ENCODE measurements around the gene HAGH. TPM values are rescaled to one million over a fixed set of nuclear protein-coding genes. Genes with fewer than 3 reads are reported as not detected.
"Not testable (repeated sequence)": the region's sequence is repeated elsewhere in the genome, so short reads cannot be mapped to it uniquely, and the experiment has no call there.

The HAGH gene
- 13.9 TPM for polyA plus RNA-seq (2012; ENCODE audit: missing spikeins)

DNA sequence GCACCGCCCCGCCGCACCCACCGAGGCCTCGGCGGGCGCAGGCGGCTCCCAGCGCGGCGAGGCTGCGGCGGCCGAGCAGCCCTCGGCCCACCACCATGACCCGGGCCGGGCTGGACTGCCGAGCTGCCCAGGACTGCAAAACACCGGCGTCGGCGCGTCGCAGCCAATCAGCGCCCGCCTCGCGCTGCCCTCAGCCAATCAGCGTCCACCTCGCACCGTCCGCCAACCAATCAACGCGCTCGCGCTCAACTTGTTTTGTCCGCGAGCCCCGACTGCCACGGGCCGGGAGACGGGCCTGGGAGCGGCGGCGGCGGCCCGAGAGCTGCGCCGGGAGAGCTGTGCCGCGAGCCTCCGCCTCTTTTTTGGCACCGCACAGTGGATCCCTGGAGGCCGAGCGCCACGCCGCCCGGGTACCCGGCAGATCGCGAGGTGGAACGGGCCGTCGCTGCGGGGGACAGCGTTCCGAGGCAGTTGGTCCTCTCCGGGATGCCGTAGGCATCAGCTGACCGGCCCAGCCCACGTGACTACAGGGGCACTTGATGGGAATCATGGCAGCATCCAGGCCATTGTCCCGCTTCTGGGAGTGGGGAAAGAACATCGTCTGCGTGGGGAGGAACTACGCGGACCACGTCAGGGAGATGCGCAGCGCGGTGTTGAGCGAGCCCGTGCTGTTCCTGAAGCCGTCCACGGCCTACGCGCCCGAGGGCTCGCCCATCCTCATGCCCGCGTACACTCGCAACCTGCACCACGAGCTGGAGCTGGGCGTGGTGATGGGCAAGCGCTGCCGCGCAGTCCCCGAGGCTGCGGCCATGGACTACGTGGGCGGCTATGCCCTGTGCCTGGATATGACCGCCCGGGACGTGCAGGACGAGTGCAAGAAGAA is at the start of gene HAGH, which contains the start of gene FAHD1:
TSS of gene HAGH (minus strand) at position 135 of the 883 bp plus-strand sequence. CDS start at position 97, 38 bp downstream.
TSS of gene FAHD1 (plus strand) at position 516 of the 883 bp plus-strand sequence. CDS start at position 549, 33 bp downstream.
- FAIRE-seq (peak; percentile 97), DNase-seq (ENCODE audit: insufficient read length) (peak; percentile 98)
- TF ChIP-seq TAF1 (IDR thresholded peaks at IDR 0.05; ENCODE audit: borderline replicate concordance, low read depth, low read length) (peak; percentile 30; the same call in 1 of the 2 replicates), POLR2AphosphoS5 (IDR thresholded peaks at IDR 0.05; ENCODE audit: low read depth, low read length) (peak; percentile 77), POLR2A (IDR thresholded peaks at IDR 0.05; ENCODE audit: low read depth, low read length) (peak; percentile 71; the same call in 1 of the 2 replicates)

DNA sequence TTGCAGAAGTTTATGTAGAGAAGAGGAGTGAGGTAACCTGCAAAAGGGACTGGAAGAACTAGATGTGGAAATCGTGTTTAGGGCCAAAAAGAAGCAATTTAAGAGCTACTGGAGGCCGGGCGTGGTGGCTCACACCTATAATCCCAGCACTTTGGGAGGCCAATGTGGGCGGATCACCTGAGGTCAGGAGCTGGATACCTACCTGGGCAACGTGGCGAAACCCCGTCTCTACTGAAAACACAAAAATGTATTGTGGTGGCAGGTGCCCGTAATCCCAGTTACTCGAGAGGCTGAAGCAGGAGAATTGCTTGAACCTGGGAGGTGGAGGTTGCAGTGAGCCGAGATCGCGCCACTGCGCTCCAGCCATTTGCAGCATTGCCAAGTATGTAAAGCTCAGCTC is 49.4 kb upstream of the HAGH start:
- FAIRE-seq: not testable (repeated sequence)

DNA sequence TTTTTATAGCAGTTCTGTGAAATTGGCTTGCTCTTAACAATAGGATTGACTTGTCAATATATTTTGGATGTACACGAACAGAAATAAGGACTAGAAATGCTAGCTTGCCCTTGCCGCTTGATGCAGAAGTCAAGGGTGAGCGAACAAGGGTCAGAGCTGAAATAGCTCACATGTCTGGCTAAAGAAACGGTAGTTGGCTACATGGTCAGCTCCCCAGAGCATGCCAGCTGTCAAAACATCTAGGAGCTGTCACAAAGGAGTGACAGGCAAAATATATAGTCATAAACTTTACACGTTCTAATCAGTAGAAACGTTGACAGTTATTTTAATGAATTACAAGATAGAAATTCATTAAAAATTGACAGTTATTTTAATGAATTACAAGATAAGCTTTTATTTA is 48.2 kb upstream of the HAGH start:
- FAIRE-seq (peak; percentile 14), DNase-seq (ENCODE audit: insufficient read length) (no peak)
- TF ChIP-seq TAF1 (IDR thresholded peaks at IDR 0.05; ENCODE audit: borderline replicate concordance, low read depth, low read length): no peak
- no peak for TF ChIP-seq POLR2AphosphoS5 (IDR thresholded peaks at IDR 0.05; ENCODE audit: low read depth, low read length)
- TF ChIP-seq POLR2A (IDR thresholded peaks at IDR 0.05; ENCODE audit: low read depth, low read length): no peak

More for the DNA sequence above, 49.4 kb upstream of the HAGH start:
- not testable (repeated sequence) for DNase-seq (ENCODE audit: insufficient read length)

DNA sequence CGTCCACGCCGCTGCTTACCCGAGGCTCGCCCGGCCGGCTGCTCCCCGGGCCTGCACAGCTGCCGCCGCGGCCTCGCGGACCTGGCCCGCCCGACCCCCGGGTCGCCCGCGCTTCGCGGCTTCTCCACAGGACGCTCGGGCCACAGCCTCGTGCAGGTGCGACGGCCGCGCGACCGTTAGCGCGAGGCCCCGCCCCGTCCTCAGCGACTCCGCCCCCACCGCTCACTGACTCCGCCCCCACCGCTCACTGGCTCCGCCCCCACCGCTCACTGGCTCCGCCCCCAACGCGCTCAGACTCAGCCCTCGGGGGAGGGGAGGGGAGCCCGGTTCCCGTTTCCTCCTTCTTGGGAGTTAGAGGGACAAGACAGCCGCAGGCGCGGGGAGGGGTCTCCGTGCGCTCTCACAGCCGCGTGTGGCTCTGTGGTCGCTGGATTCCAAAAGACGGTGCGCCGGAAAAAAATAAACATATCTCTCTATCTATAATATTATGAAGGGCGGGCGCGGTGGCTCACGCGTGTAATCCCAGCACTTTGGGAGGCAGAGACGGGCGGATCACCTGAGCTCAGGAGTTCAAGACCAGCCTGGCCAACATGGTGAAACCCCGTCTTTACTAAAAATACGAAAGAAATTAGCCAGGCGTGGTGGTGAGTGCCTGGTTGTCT is 45.5 kb upstream of the HAGH start, which contains the start of gene MEIOB:
TSS of gene MEIOB (minus strand) at position 191 of the 662 bp plus-strand sequence. CDS start 3,989 bp downstream, outside the sequence.
- DNase-seq (ENCODE audit: insufficient read length) (no peak), FAIRE-seq (no peak)
- TF ChIP-seq POLR2A (IDR thresholded peaks at IDR 0.05; ENCODE audit: low read depth, low read length): no peak
- TF ChIP-seq POLR2AphosphoS5 (IDR thresholded peaks at IDR 0.05; ENCODE audit: low read depth, low read length): no peak
- no peak for TF ChIP-seq TAF1 (IDR thresholded peaks at IDR 0.05; ENCODE audit: borderline replicate concordance, low read depth, low read length)

DNA sequence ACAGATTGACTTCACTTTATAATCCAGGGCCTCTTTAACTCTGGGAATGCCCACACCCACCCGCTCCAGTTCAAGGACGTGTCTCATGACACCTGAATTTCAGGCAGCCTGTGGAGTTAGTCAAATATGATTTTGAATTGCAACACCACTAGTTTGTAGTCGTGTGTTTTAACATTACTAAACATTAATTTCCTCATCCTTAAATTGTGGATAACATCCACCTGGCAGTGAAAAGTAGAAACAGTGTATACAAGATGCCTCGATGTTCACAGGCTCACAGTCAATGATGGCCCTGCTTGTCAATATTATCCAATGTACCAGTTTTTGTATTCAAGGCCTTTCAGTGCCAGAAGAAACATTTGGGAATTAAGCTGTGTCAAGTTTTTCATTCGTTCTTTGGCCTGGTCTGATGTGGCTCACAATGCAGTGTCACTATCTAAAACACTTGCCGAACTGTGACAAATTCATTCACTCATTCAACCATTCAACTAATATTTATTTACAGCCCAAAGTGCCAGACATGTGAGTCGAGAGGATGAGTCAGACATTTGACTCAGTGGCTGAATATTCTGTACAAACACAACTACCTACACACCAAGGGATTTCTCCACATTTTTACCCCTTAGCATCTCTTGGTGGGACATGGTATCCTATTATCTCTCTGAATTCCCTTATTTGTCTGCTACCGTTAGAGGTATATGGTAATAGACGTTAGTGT is 43.9 kb upstream of the HAGH start:
- TF ChIP-seq POLR2AphosphoS5 (IDR thresholded peaks at IDR 0.05; ENCODE audit: low read depth, low read length) (no peak), POLR2A (IDR thresholded peaks at IDR 0.05; ENCODE audit: low read depth, low read length) (no peak), TAF1 (IDR thresholded peaks at IDR 0.05; ENCODE audit: borderline replicate concordance, low read depth, low read length) (no peak)
- FAIRE-seq (no peak), DNase-seq (ENCODE audit: insufficient read length) (no peak)

DNA sequence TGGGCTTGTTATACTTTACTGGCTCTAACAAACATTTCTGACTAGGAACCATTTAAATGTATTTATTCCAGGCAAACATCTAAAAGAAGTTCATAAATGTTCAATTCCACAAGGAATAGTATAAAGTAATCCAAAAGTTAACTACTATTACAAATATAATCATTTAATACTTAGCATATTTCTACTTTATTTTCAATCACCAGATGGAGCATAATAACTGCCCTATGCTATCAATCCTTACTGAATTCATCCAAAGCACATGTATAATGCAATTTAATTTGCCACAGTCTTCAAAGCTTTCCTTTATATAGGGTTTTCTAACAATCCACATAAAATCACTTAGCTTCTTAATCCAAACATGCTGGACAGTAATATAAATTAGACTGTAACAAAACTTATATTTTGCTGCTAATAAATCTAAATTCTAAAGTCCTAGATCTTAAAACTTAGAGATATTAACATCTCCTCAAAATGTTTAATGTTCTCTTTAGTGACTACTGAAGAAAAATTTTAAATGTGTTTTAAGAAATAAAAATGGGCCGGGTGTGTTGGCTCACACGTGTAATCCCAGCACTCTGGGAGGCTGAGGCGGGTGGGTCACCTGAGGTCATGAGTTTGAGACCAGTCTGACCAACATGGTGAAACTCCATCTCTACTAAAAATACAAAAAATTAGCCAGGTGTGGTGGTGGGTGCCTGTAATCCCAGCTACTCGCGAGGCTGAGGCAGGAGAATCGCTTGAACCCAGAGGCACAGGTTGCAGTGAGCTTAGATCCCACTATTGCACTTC is 39.5 kb upstream of the HAGH start:
- DNase-seq (ENCODE audit: insufficient read length) (no peak), FAIRE-seq (no peak)
- TF ChIP-seq POLR2AphosphoS5 (IDR thresholded peaks at IDR 0.05; ENCODE audit: low read depth, low read length) (no peak), POLR2A (IDR thresholded peaks at IDR 0.05; ENCODE audit: low read depth, low read length) (no peak)

DNA sequence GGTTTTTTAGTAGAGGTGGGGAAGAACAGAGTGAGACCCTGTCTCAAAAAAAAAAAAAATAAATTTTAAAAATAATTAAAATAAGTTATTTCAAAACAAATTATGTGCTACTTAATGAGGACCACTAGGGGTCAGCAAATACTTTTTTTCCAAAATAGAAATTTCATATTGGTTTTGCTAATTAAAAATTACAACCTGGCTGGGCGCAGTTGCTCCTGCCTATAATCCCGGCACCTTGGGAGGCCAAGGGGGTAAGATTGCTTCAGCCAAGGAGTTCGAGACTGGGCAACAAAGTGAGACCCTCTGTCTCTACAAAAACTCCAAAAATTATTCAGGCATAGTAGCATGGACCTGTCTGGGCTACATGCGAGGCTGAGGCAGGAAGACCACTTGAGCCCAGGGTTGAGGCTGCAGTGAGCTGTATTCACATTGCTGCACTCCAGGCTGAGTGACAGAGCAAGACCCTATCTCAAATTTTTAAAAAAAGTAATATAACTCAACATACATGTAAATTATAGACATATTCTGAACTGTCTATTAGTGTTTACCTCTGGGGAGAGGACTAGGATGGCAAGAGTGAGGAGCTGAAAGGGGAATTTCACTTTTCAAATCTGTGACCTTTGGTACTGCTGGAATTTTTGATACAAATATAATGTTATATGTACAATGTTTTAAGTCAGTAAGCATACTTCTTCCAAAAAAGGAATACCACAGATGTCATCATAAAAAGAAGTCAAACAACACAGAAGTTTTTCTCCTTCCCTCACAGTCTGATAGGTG is 37.2 kb upstream of the HAGH start:
- DNase-seq (ENCODE audit: insufficient read length) (no peak), FAIRE-seq (no peak)
- TF ChIP-seq POLR2A (IDR thresholded peaks at IDR 0.05; ENCODE audit: low read depth, low read length) (no peak), POLR2AphosphoS5 (IDR thresholded peaks at IDR 0.05; ENCODE audit: low read depth, low read length) (no peak), TAF1 (IDR thresholded peaks at IDR 0.05; ENCODE audit: borderline replicate concordance, low read depth, low read length) (no peak)

DNA sequence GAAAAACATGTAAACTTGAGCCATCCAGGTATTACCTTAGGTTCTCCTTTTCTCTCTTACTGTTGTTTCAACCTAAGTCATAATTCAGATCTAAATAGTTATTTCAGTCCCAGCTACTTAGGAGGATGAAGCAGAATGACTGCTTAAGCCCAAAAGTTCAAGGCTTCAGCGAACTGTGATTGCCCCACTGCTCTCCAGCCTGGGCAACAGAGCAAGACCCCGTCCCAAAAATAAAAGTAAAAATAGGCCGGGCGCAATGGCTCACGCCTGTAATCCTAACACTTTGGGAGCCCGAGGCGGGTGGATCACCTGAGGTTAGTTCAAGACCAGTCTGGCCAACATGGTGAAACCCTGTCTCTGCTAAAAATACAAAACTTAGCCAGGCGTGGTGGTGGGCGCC is 35.8 kb upstream of the HAGH start:
- no peak for FAIRE-seq

DNA sequence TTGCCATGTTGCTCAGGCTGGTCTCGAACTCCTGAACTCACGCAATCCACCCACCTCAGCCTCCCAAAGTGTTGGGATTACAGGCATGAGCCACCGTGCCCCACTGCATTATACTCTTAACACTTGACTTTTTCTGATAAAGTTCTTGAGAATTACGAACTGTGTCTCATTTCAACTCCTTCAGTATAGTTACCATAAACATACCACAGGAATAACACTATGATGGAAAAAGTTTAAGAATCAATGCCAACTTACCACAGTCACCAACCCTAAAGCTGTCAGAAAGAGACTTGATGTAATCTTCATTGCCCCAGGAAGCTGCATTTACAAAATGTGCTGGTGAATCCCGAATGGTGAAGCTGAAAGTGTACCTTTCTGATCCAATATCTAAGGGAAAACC is 35.1 kb upstream of the HAGH start:
- DNase-seq (ENCODE audit: insufficient read length) (no peak), FAIRE-seq (no peak)
- TF ChIP-seq POLR2AphosphoS5 (IDR thresholded peaks at IDR 0.05; ENCODE audit: low read depth, low read length) (no peak), TAF1 (IDR thresholded peaks at IDR 0.05; ENCODE audit: borderline replicate concordance, low read depth, low read length) (no peak), POLR2A (IDR thresholded peaks at IDR 0.05; ENCODE audit: low read depth, low read length) (no peak)

More for the DNA sequence above, 35.8 kb upstream of the HAGH start:
- DNase-seq (ENCODE audit: insufficient read length): no peak
- no peak for TF ChIP-seq POLR2A (IDR thresholded peaks at IDR 0.05; ENCODE audit: low read depth, low read length)
- no peak for TF ChIP-seq TAF1 (IDR thresholded peaks at IDR 0.05; ENCODE audit: borderline replicate concordance, low read depth, low read length)
- TF ChIP-seq POLR2AphosphoS5 (IDR thresholded peaks at IDR 0.05; ENCODE audit: low read depth, low read length): no peak

DNA sequence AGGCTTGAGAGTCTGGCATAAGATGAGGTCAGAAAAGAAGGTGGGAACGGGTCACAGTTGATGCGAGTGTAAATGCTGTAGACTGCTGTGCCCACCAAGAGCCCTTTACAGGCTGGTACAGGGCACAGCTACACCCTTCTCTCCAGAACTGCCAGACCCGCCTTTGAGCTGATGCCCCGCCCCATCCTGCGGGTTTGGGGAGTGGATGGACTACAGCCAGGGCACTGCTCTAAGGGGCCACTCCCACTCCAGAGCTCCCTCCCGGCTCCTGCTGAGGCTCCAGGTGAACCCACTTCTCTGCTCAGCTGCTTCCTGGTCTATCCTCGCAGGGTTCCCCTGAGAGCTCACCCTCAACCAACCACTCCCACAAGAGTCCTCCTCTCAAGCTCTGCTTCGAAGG is 33.0 kb upstream of the HAGH start:
- FAIRE-seq (no peak), DNase-seq (ENCODE audit: insufficient read length) (no peak)
- TF ChIP-seq POLR2AphosphoS5 (IDR thresholded peaks at IDR 0.05; ENCODE audit: low read depth, low read length) (no peak), POLR2A (IDR thresholded peaks at IDR 0.05; ENCODE audit: low read depth, low read length) (no peak), TAF1 (IDR thresholded peaks at IDR 0.05; ENCODE audit: borderline replicate concordance, low read depth, low read length) (no peak)
